ENCODE data around the gene USP11. TPM values are rescaled to one million over a fixed set of nuclear protein-coding genes. Genes with fewer than 3 reads are reported as not detected.

The USP11 gene
- total and polyA plus RNA-seq, 4 donors = 22.9 to 74.8 (median 40.2) TPM

- ATAC-seq (ENCODE audit: insufficient read depth, low FRiP score) (peak; percentile 71), DNase-seq (peak; percentile 91 to 94 (median 92))
- TF ChIP-seq, protein P1, sequence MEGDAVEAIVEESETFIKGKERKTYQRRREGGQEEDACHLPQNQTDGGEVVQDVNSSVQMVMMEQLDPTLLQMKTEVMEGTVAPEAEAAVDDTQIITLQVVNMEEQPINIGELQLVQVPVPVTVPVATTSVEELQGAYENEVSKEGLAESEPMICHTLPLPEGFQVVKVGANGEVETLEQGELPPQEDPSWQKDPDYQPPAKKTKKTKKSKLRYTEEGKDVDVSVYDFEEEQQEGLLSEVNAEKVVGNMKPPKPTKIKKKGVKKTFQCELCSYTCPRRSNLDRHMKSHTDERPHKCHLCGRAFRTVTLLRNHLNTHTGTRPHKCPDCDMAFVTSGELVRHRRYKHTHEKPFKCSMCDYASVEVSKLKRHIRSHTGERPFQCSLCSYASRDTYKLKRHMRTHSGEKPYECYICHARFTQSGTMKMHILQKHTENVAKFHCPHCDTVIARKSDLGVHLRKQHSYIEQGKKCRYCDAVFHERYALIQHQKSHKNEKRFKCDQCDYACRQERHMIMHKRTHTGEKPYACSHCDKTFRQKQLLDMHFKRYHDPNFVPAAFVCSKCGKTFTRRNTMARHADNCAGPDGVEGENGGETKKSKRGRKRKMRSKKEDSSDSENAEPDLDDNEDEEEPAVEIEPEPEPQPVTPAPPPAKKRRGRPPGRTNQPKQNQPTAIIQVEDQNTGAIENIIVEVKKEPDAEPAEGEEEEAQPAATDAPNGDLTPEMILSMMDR (IDR thresholded peaks at IDR 0.05; ENCODE audit: control extremely low read depth, extremely low read depth) = no peak
- WGBS, 2 donors = 3 to 17% methylated on average over 37 to 40 of the region's 40 CpGs
- Histone ChIP-seq H3K4me1 (ENCODE audit: control insufficient read depth in 5 of 5, insufficient read depth in 5 of 5, low read length in 5 of 5) (peaks cover 3 to 17% (median 8%) of the 10 kb centered on the region in 5 donors), H3K4me3 (peak overlapping the region; percentile 38), H3K36me3 (ENCODE audit: control insufficient read depth in 4 of 4, insufficient read depth in 4 of 4, low read length in 4 of 4) (peaks cover 0 to 4% (median 1%) of the 10 kb centered on the region in 4 donors), H3K9me3 (ENCODE audit: control insufficient read depth in 4 of 4, insufficient read depth in 3 of 4, low read length in 3 of 4) (no peaks in the 10 kb centered on the region), H3K9ac (ENCODE audit: insufficient read depth in 1 of 2, low read length in 2 of 2) (no peak overlapping the region), H3K27ac (ENCODE audit: low read depth in 1 of 2, low read length in 1 of 2) (no peak overlapping the region), H3K27me3 (ENCODE audit: control insufficient read depth in 3 of 3, insufficient read depth in 3 of 3, low read length in 2 of 3) (peaks cover 0 to 29% (median 19%) of the 10 kb centered on the region in 3 donors)
These were observed 42.2 kb upstream of the USP11 start for GRCh38 chrX:47190445-47191269.

- no peak overlapping the region for H3K9ac ChIP-seq (ENCODE audit: insufficient read depth in 1 of 2, low read length in 2 of 2)
- DNase-seq = peak in 1 of 3 donors; percentile 6
- ATAC-seq (ENCODE audit: insufficient read depth, low FRiP score) = no peak
- H3K27ac ChIP-seq (ENCODE audit: low read depth in 1 of 2, low read length in 1 of 2) = no peak overlapping the region
- H3K4me3 ChIP-seq = peak overlapping the region; percentile 38
- no peaks in the 10 kb centered on the region for H3K9me3 ChIP-seq (ENCODE audit: control insufficient read depth in 4 of 4, insufficient read depth in 3 of 4, low read length in 3 of 4)
- peaks cover 0 to 26% (median 19%) of the 10 kb centered on the region in 3 donors for H3K27me3 ChIP-seq (ENCODE audit: control insufficient read depth in 3 of 3, insufficient read depth in 3 of 3, low read length in 2 of 3)
- TF ChIP-seq, protein P1 (IDR thresholded peaks at IDR 0.05; ENCODE audit: control extremely low read depth, extremely low read depth) = no peak
- peaks cover 0 to 3% (median under 1%) of the 10 kb centered on the region in 4 donors for H3K36me3 ChIP-seq (ENCODE audit: control insufficient read depth in 4 of 4, insufficient read depth in 4 of 4, low read length in 4 of 4)
- H3K4me1 ChIP-seq (ENCODE audit: control insufficient read depth in 5 of 5, insufficient read depth in 5 of 5, low read length in 5 of 5) = peaks cover 4 to 23% (median 8%) of the 10 kb centered on the region in 5 donors
- 7 to 28% methylated on average over 24 to 26 of the region's 26 CpGs for WGBS, 2 donors
These were observed 41.5 kb upstream of the USP11 start for GRCh38 chrX:47191331-47191730.

DNA sequence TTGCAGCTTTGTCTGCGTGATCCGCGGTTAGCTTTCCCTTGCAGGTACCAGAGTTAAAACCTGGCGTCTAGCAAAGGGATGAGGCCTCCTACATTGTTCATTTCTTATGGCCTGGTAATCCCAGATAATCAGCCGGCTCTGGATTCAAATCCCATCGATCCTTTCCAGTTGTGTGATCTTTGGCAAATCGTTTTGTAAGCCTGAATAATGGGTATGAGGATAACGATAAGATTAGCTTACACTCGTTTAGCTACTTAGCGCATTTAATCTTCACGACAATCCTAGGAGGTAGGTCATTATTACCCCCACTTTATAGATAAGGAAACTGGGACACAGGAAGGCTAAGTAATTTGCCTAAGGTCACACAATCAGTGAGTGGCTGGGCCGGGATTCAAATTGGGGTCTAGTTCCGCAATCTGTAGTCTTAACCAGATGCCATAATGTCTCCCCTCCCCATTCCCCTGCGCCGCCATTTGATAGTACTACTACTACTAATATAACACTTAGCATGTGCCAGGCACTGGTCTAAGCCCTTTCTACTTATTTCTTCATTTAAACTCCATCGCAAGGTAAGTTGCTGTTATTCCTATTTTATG, 40.9 kb upstream of the USP11 start:
- 56 to 66% methylated on average over 16 of the region's 16 CpGs for WGBS, 2 donors
- DNase-seq (no peak), ATAC-seq (ENCODE audit: insufficient read depth, low FRiP score) (no peak)
- Histone ChIP-seq H3K27me3 (ENCODE audit: control insufficient read depth in 3 of 3, insufficient read depth in 3 of 3, low read length in 2 of 3) (peaks cover 0 to 25% (median 19%) of the 10 kb centered on the region in 3 donors), H3K9ac (ENCODE audit: insufficient read depth in 1 of 2, low read length in 2 of 2) (no peak overlapping the region), H3K27ac (ENCODE audit: low read depth in 1 of 2, low read length in 1 of 2) (no peak overlapping the region), H3K9me3 (ENCODE audit: control insufficient read depth in 4 of 4, insufficient read depth in 3 of 4, low read length in 3 of 4) (no peaks in the 10 kb centered on the region), H3K36me3 (ENCODE audit: control insufficient read depth in 4 of 4, insufficient read depth in 4 of 4, low read length in 4 of 4) (peaks cover 0 to 8% (median 0%) of the 10 kb centered on the region in 4 donors), H3K4me1 (ENCODE audit: control insufficient read depth in 5 of 5, insufficient read depth in 5 of 5, low read length in 5 of 5) (peaks cover 7 to 29% (median 10%) of the 10 kb centered on the region in 5 donors), H3K4me3 (no peak overlapping the region)
- TF ChIP-seq, protein P1 (IDR thresholded peaks at IDR 0.05; ENCODE audit: control extremely low read depth, extremely low read depth) = no peak
